GM12878 (cell line): ENCODE measurements around the gene SPATA31C1. TPM values are rescaled to one million over a fixed set of nuclear protein-coding genes. Genes with fewer than 3 reads are reported as not detected.
"Not testable (repeated sequence)": the region's sequence is repeated elsewhere in the genome, so short reads cannot be mapped to it uniquely, and the experiment has no call there.

Source experiments
- ATAC-seq: fragments of 200-7000 bp; cut with Tn5 transposase; 3 replicates; pipeline ENCODE4 v1.9.1; 2020; ENCODE audit warnings: mild to moderate bottlenecking, moderate library complexity
- BruUV-seq: library from RNA; stranded (reverse); fragments of 400-500 nt; replicated peaks from 2 replicates; lab custom pipeline; 2021; lab: Mats Ljungman, UMichigan
- CTCF ChIA-PET: fragments of 300-600 bp; sonication (Branson Sonifier 250); formaldehyde crosslinking; extraction: SDS; loops from one replicate; lab custom pipeline; 2021; ENCODE audit warnings: inconsistent platforms; lab: Yijun Ruan, JAX
- POLR2A ChIA-PET: fragments of 350-600 bp; formaldehyde crosslinking; extraction: SDS; loops from one replicate; lab custom pipeline; 2021; ENCODE audit warnings: inconsistent platforms; lab: Charles Lee
- RAD21 ChIA-PET: fragments of 300-600 bp; sonication (Branson Sonifier 250); formaldehyde crosslinking; loops from one replicate; lab custom pipeline; 2023; ENCODE audit warnings: antibody characterized with exemption; ENCODE audit not compliant: unreplicated experiment; lab: Charles Lee
- SMC1A ChIA-PET: fragments of 300-600 bp; sonication (Branson Sonifier 250); formaldehyde crosslinking; loops from one replicate; lab custom pipeline; 2023; ENCODE audit not compliant: unreplicated experiment, uncharacterized antibody; lab: Charles Lee
- DNase-seq: peaks from one replicate; pipeline ENCODE4 v3.0.0-alpha.2; 2011; ENCODE audit warnings: low read depth, low spot score
- FAIRE-seq: peaks from 3 replicates; lab custom pipeline; 2011; peaks lifted over from hg19 to GRCh38; lab: Jason Lieb, UNC
- H2AFZ ChIP-seq: 2 replicates; pipeline ENCODE4 v1.6.0; 2011; ENCODE audit warnings: low read depth, low read length, control low read depth; ENCODE audit not compliant: control insufficient read depth
- H3K27ac ChIP-seq: 2 replicates; pipeline ENCODE4 v1.5.1; 2011; ENCODE audit warnings: control low read depth; ENCODE audit not compliant: control insufficient read depth, insufficient read depth
- H3K27me3 ChIP-seq, 2 experiments: replicated peaks in 1 of 2; 2 replicates each; pipeline versions ENCODE4 v1.6.0 to v1.6.1; 2011; ENCODE audit warnings: low read length in 1 of 2; ENCODE audit not compliant: control insufficient read depth in 2 of 2, insufficient read depth in 2 of 2
- H3K36me3 ChIP-seq, 2 experiments: 2 replicates each; pipeline ENCODE4 v1.5.1; 2011; ENCODE audit warnings: low read length in 1 of 2; ENCODE audit not compliant: control insufficient read depth in 2 of 2, insufficient read depth in 2 of 2
- H3K4me1 ChIP-seq: 2 replicates; pipeline ENCODE4 v1.6.1; 2011; ENCODE audit warnings: mild to moderate bottlenecking, low read length, moderate library complexity, mixed read lengths; ENCODE audit not compliant: control insufficient read depth, insufficient read depth
- H3K4me2 ChIP-seq: 2 replicates; pipeline ENCODE4 v1.6.0; 2011; ENCODE audit warnings: control low read depth; ENCODE audit not compliant: control insufficient read depth, insufficient read depth
- H3K4me3 ChIP-seq: fragments of 200-600 bp; sonication (generic); 2 replicates; pipeline ENCODE4 v1.5.1; 2016
- H3K79me2 ChIP-seq: 2 replicates; pipeline ENCODE4 v1.6.0; 2011; ENCODE audit warnings: low read length; ENCODE audit not compliant: control insufficient read depth, insufficient read depth
- H3K9ac ChIP-seq: 2 replicates; pipeline ENCODE4 v1.8.0; 2011; ENCODE audit warnings: low read length, control low read depth, mixed read lengths; ENCODE audit not compliant: control insufficient read depth, insufficient read depth
- H3K9me3 ChIP-seq: replicated peaks from 3 replicates; pipeline ENCODE4 v1.5.1; 2011; ENCODE audit warnings: mild to moderate bottlenecking, low read length; ENCODE audit not compliant: control insufficient read depth, insufficient read depth
- H4K20me1 ChIP-seq: 2 replicates; pipeline ENCODE4 v1.6.0; 2011; ENCODE audit not compliant: control insufficient read depth, insufficient read depth
- WGBS: methylation state at CpG from one replicate; pipeline ENCODE4 v1.1.6; 2016; ENCODE audit warnings: low lambda C conversion rate; ENCODE audit not compliant: insufficient replicate concordance, insufficient coverage; ENCODE audit errors: missing lambda C conversion rate; 5-methylcytosine and 5-hydroxymethylcytosine counted together
- in situ Hi-C: fragments of 300-500 bp; cut with MboI; formaldehyde crosslinking; loops from 9 replicates; pipeline ENCODE4 v1.14.3; 2018; ENCODE audit warnings: mixed read lengths
- intact Hi-C: fragments of 100-400 bp; cut with micrococcal nuclease; formaldehyde crosslinking; loops from one replicate; pipeline ENCODE4 v1.14.2; 2022; ENCODE audit not compliant: unreplicated experiment
- polyA plus RNA-seq, 11 experiments: library from polyadenylated mRNA; depleted of rRNA in 4 of 11; unstranded in 6 of 11; stranded (reverse) in 5 of 11; fragments of >200 nt; fragmentation: Nextera tagmentation in 4 of 11; fragmentation: Illumina TruSeq in 1 of 11; extraction: Ambion mirVana in 4 of 11; extraction: Trizol in 1 of 11; gene quantifications; 1 replicate in 1 of 11; 2 replicates in 10 of 11; pipeline versions ENCODE4 v1.2.1 to v1.2.3, GENCODE V29; 2011 to 2016; ENCODE audit warnings: inconsistent platforms in 2 of 11, missing spikeins in 2 of 11, low read depth in 1 of 11
- total RNA-seq, 4 experiments: library from RNA; depleted of rRNA in 3 of 4; stranded (reverse); fragments of >200 nt in 3 of 4; fragmentation: Illumina TruSeq in 1 of 4; extraction: Trizol in 1 of 4; gene quantifications; 2 replicates each; pipeline versions ENCODE4 v1.2.1 to v1.2.3, GENCODE V29; 2013 to 2021

SPATA31C1 gene
- total and polyA plus RNA-seq, 10 of the 15 experiments (the other 5 are each of a cell fraction or from before 2014, with no cell fraction given), result not detected

DNA sequence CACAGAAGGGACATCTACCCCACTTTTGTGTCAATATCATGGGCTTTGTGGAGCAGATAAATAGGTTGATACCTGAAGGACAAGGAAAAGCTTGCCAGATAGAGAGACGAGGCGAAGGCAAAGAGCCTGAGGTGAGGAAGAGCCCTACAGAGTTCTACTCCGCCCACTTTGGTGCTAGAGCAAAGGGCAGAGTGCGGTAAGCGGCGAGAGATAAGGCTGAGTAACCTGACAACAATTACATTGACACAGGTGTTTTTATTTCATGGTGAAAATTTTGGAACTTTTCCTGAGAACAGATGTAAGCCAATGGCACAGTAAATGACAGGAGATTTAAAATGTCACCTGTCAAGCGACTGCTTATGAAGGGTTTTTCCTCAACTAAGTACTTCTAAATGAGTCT is 16.7 kb downstream of the SPATA31C1 start:
- H3K4me1 ChIP-seq, H3K4me2 ChIP-seq, in situ Hi-C loops, H3K79me2 ChIP-seq, CTCF ChIA-PET, H4K20me1 ChIP-seq, H3K9ac ChIP-seq, RAD21 ChIA-PET, BruUV-seq, H3K27me3 ChIP-seq, DNase-seq, SMC1A ChIA-PET, H3K9me3 ChIP-seq, H2AFZ ChIP-seq, ATAC-seq, POLR2A ChIA-PET, intact Hi-C loops, FAIRE-seq, H3K4me3 ChIP-seq, H3K27ac ChIP-seq, H3K36me3 ChIP-seq: not testable (repeated sequence)
- 32% methylated on average over 7 of the region's 7 CpGs for WGBS

DNA sequence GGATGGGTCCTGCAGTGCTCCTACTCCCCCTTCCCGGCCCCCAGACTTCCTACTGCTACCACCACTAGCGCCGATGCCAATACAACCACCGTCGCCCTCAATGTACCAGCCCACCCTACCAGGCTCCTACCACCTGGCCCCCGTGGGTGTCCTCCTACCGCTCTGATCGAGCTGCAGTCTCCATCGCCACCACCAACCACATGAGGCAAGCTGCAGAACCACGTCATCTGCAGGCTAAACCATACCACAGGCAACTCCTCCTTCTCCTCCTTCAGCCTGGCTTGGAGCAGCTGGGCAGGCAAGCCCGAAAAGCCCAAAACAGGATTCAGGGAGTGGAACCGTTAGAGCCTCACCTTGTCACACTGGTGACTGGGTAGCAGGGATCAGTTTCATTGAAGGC is 19.6 kb downstream of the SPATA31C1 start:
- in situ Hi-C loops, FAIRE-seq, H3K4me3 ChIP-seq, H3K9ac ChIP-seq, intact Hi-C loops, ATAC-seq, POLR2A ChIA-PET, H3K36me3 ChIP-seq, H3K4me1 ChIP-seq, H3K79me2 ChIP-seq, H4K20me1 ChIP-seq, H3K27me3 ChIP-seq, SMC1A ChIA-PET, H2AFZ ChIP-seq, H3K4me2 ChIP-seq, H3K27ac ChIP-seq, H3K9me3 ChIP-seq, DNase-seq, BruUV-seq, CTCF ChIA-PET, RAD21 ChIA-PET: not testable (repeated sequence)
- WGBS, result 61% methylated on average over 5 of the region's 12 CpGs

DNA sequence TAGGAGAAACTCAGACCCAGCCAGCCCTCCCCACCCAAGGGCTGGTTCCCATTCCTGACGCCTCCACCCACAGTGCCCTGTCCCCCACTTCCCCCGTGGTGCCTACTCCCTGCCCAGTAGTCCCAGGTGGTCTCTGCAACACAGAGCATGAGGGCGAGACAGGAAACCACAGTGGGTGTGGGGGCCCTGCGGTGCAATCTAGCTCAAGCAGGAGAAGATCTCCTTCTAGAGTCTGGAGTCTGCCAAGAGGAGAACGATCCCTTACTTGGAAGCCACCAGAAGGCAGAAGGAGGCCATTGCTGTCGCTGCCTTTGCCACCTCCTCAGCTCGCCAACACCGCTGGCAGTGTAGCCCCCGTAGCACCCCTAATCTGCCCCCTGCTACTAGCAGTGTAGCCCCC is 20.2 kb downstream of the SPATA31C1 start:
- H3K4me3 ChIP-seq, H3K27me3 ChIP-seq, CTCF ChIA-PET, H3K4me2 ChIP-seq, SMC1A ChIA-PET, POLR2A ChIA-PET, in situ Hi-C loops, H3K36me3 ChIP-seq, H3K79me2 ChIP-seq, H3K9ac ChIP-seq, H3K27ac ChIP-seq, H3K4me1 ChIP-seq, ATAC-seq, FAIRE-seq, intact Hi-C loops, H3K9me3 ChIP-seq, H2AFZ ChIP-seq, H4K20me1 ChIP-seq, BruUV-seq, DNase-seq, RAD21 ChIA-PET: not testable (repeated sequence)
- WGBS, result 0% methylated on average over 3 of the region's 9 CpGs

DNA sequence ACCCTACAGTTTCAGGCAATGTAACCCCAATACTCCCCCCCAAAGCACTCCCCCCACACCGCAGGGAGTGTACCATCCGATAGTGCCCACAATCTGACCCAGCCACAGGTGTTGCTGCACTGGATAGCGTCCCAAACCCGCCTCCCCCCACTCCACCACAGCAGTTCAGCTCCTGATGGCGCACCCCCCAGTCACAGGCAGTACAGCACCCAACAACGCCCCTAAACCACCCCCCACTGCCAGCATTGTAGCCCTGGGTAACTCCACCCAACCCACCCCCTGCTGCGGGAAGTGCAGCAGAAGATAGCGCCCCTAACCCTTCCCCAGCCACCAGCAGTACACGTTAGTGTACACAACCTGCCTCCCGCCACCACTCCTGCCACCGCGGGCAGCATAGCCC is 20.6 kb downstream of the SPATA31C1 start:
- H3K4me2 ChIP-seq, H3K9me3 ChIP-seq, H4K20me1 ChIP-seq, FAIRE-seq, in situ Hi-C loops, intact Hi-C loops, CTCF ChIA-PET, H3K79me2 ChIP-seq, DNase-seq, H2AFZ ChIP-seq, H3K36me3 ChIP-seq, H3K27ac ChIP-seq, RAD21 ChIA-PET, BruUV-seq, POLR2A ChIA-PET, ATAC-seq, H3K4me3 ChIP-seq, SMC1A ChIA-PET, H3K9ac ChIP-seq, H3K27me3 ChIP-seq, H3K4me1 ChIP-seq: not testable (repeated sequence)
- 42% methylated on average over 5 of the region's 12 CpGs for WGBS
